Measurements from ENCODE around the gene TYRP1.

DNA sequence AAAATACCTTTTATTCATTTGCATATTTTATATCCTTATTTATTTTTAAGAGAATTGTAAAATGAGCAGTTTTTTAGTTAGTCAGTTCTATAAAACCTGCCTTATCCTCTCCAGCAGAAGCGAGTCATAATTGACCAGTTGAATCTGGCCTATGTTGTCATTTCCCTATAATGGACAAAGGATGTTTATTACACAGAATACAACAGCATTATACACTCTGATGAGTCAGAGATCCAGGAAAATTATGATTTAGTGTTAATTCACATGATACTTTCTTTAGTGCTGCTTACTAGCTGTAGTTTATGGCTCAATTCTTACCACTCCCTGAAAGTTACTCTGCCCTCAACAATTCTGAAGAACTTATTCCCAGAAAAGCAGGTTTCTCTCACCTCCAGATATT, 54.8 kb downstream of the TYRP1 start:
- TF ChIP-seq GATA2 (IDR thresholded peaks at IDR 0.05; ENCODE audit: low read depth, low read length) (no peak), GATA3 (IDR thresholded peaks at IDR 0.05; ENCODE audit: low read depth, low read length) (no peak)

Measured in SH-SY5Y (cell line).